Anterior cingulate cortex (tissue), 58 donors: Measurements from ENCODE around the gene METTL18.
"Not testable (repeated sequence)": the region's sequence is repeated elsewhere in the genome, so short reads cannot be mapped to it uniquely, and the experiment has no call there.

ENCODE experiments used
- DNase-seq, 58 donors: peaks; one replicate each; lab custom pipeline; 2025; lab: John Stamatoyannopoulos, UW

Gene METTL18

GRCh38 chr1:169794530-169795416, at the start of gene METTL18:
Gene METTL18 (minus strand): TSS chr1:169794907. CDS start chr1:169793695, 1,212 bp downstream.
- DNase-seq: peak; percentile 65 to 95 (median 90)

- DNase-seq: no peak
Measured at GRCh38 chr1:169838942-169839341, 44.2 kb upstream of the METTL18 start.

- DNase-seq: no peak
Measured at GRCh38 chr1:169836198-169836597, 41.5 kb upstream of the METTL18 start.

GRCh38 chr1:169835647-169836046, 40.9 kb upstream of the METTL18 start:
- DNase-seq: no peak

GRCh38 chr1:169834869-169835268, 40.2 kb upstream of the METTL18 start:
- DNase-seq: no peak

- no peak for DNase-seq
Measured at GRCh38 chr1:169833179-169833901, 38.6 kb upstream of the METTL18 start.

GRCh38 chr1:169829671-169830070, 35.0 kb upstream of the METTL18 start:
- DNase-seq: no peak

GRCh38 chr1:169824153-169824552, 29.4 kb upstream of the METTL18 start:
- no peak for DNase-seq

- no peak for DNase-seq
Measured at GRCh38 chr1:169821500-169821899, 26.8 kb upstream of the METTL18 start.

GRCh38 chr1:169816617-169817016, 21.9 kb upstream of the METTL18 start:
- DNase-seq: no peak

GRCh38 chr1:169814265-169814664, 19.6 kb upstream of the METTL18 start:
- no peak for DNase-seq

GRCh38 chr1:169812131-169812530, 17.4 kb upstream of the METTL18 start:
- DNase-seq: no peak

- DNase-seq: not testable (repeated sequence)
Measured at GRCh38 chr1:169811418-169812035, 16.8 kb upstream of the METTL18 start.

- peak in 3 of 58 donors; percentile 3 to 20 (median 5) for DNase-seq
Measured at GRCh38 chr1:169809370-169810095, 14.8 kb upstream of the METTL18 start.

- no peak for DNase-seq
Measured at GRCh38 chr1:169804941-169805340, 10.2 kb upstream of the METTL18 start.

- DNase-seq: no peak
Measured at GRCh38 chr1:169802888-169803287, 8.2 kb upstream of the METTL18 start.

- DNase-seq: no peak
Measured at GRCh38 chr1:169797281-169797680, 2.6 kb upstream of the METTL18 start.

- no peak for DNase-seq
Measured at GRCh38 chr1:169796274-169796810, 1.6 kb upstream of the METTL18 start.

- DNase-seq: no peak
Measured at GRCh38 chr1:169795687-169796086, 980 bp upstream of the METTL18 start.

GRCh38 chr1:169793730-169794129, 977 bp downstream of the METTL18 start:
- DNase-seq: no peak
